Thyroid gland (tissue), 4 donors: Measurements from ENCODE around the gene MAB21L1. TPM values are rescaled to one million over a fixed set of nuclear protein-coding genes. Genes with fewer than 3 reads are reported as not detected.
A peak's percentile ranks its signal among the peaks of the same experiment; 100 is the strongest.

ENCODE experiments used
- DNase-seq, 2 donors: peaks; one replicate each; pipeline ENCODE4 v3.0.0-alpha.2; 2019
- H3K27ac ChIP-seq, 3 donors: fragments of 200-600 bp; sonication (generic); 1 replicate in 2 of 3; 2 replicates in 1 of 3; pipeline ENCODE4 v1.5.1; 2016 to 2019; ENCODE audit warnings: mild to moderate bottlenecking in 1 of 3, moderate library complexity in 1 of 3
- H3K27me3 ChIP-seq: fragments of 200-600 bp; sonication (generic); one replicate; pipeline ENCODE4 v1.5.1; 2019
- H3K36me3 ChIP-seq, 2 donors: fragments of 200-600 bp; sonication (generic); one replicate each; pipeline ENCODE4 v1.5.1; 2016 to 2019
- H3K4me1 ChIP-seq, 2 donors: fragments of 200-600 bp; sonication (generic); one replicate each; pipeline ENCODE4 v1.5.1; 2017 to 2019
- H3K4me3 ChIP-seq, 3 donors: fragments of 200-600 bp; sonication (generic); replicated peaks in 1 of 3; 1 replicate in 2 of 3; 2 replicates in 1 of 3; pipeline ENCODE4 v1.5.1; 2016; ENCODE audit warnings: mild to moderate bottlenecking in 1 of 3
- H3K9me3 ChIP-seq: fragments of 200-600 bp; sonication (generic); one replicate; pipeline ENCODE4 v1.5.1; 2017
- POLR2A ChIP-seq, 2 donors: fragments of 450-650 bp; IDR thresholded peaks; one replicate each; pipeline ENCODE4 v1.6.1; 2017; ENCODE audit warnings: antibody characterized with exemption in 2 of 2, mild to moderate bottlenecking in 2 of 2, moderate library complexity in 1 of 2
- WGBS, 2 donors: methylation state at CpG; one replicate each; pipeline ENCODE4 v1.1.5; 2017; 5-methylcytosine and 5-hydroxymethylcytosine counted together
- intact Hi-C: fragments of 100-400 bp; cut with DNase I; formaldehyde crosslinking; loops from one replicate; pipeline ENCODE4 v1.15.1; 2023
- total RNA-seq, 4 donors: library from RNA; depleted of rRNA; stranded (reverse); fragments of >200 nt; gene quantifications; one replicate each; pipeline ENCODE4 v1.2.3, GENCODE V29; 2016
- TF ChIP-seq, protein P1 (sequence below), 6 experiments: fragments of 200-600 bp in 3 of 6; fragments of 450-650 bp in 3 of 6; sonication (generic) in 3 of 6; IDR thresholded peaks; one replicate each; pipeline ENCODE4 v1.5.1; 2016 to 2019; ENCODE audit warnings: antibody characterized with exemption in 6 of 6, mild to moderate bottlenecking in 2 of 6, inconsistent platforms in 1 of 6, moderate library complexity in 1 of 6

The MAB21L1 gene
- total RNA-seq, 4 donors from 2014 or later, result 2.2 to 2.9 (median 2.5) TPM

DNA sequence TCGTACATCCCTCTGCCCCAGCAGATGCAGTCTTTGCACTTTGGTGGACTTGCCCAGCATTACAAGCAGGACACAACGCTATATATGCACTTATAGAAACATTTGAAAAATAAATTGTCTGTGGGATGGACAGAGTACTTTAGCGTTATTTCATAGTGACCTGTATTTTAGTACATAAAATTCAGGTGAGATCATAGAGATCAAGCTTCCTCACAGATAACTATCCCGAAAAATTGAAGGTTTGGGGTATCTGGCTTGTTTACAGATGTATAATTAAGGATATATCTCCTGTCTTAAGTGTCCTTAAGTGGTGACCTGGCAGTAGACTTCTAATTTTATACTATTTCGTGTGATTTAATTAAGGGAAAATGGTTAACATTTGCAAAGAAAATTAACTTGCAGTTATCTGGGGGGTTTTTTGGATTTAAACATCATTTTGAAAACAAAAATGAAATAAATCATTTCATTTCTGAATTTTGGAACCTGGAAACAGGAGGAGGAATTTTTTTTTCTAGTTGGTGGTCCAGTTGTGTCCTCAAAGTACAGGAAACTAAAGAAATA, 977 bp upstream of the MAB21L1 start:
- Histone ChIP-seq H3K27me3 (no peaks in the 10 kb centered on the region), H3K9me3 (no peaks in the 10 kb centered on the region), H3K36me3 (no peaks in the 10 kb centered on the region), H3K4me1 (no peaks in the 10 kb centered on the region), H3K27ac (no peak overlapping the region), H3K4me3 (no peak overlapping the region)
- WGBS, 2 donors, result 83 to 89% methylated on average over 5 of the region's 5 CpGs
- intact Hi-C loops, result no loop called here
- DNase-seq, result no peak
- TF ChIP-seq POLR2A (IDR thresholded peaks at IDR 0.05), result no peak
- TF ChIP-seq, protein P1, sequence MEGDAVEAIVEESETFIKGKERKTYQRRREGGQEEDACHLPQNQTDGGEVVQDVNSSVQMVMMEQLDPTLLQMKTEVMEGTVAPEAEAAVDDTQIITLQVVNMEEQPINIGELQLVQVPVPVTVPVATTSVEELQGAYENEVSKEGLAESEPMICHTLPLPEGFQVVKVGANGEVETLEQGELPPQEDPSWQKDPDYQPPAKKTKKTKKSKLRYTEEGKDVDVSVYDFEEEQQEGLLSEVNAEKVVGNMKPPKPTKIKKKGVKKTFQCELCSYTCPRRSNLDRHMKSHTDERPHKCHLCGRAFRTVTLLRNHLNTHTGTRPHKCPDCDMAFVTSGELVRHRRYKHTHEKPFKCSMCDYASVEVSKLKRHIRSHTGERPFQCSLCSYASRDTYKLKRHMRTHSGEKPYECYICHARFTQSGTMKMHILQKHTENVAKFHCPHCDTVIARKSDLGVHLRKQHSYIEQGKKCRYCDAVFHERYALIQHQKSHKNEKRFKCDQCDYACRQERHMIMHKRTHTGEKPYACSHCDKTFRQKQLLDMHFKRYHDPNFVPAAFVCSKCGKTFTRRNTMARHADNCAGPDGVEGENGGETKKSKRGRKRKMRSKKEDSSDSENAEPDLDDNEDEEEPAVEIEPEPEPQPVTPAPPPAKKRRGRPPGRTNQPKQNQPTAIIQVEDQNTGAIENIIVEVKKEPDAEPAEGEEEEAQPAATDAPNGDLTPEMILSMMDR (IDR thresholded peaks at IDR 0.05), result no peak

DNA sequence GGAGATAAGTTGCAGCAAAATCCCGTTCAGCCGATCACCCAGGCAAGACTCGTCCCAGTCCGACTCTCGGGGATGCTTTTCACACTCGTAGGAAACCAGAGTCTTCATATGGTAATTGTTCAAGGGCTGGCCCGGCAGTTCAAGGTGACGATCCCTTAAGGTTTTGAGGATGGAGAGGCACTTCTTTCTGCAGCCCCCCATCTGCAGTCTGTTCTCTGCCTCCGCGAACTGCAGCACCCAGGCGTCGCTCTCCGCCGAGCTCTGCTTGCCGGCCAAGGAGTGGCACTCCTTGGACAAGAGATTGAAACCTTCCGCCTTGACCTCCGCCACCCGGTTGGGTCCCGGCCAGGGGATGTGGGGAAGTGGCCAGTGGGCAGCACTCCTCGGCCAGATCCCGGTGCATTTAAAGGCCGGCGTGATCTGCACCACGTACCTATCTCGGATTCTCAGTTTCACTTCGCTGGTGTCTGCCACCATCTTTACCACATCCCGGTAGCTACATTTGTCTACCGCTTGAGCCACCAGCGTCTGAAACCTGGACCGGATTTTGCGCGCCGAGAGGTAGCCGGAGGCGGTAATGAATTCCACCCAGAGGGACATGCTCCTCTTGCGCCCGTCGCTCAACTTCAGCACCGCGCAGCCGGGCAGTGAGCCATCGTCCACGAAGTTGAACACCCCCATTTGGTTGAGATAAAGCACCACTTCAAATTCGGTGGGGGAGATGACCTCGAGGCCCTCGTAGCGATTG, 1.1 kb downstream of the MAB21L1 start:
- Histone ChIP-seq H3K27me3 (no peaks in the 10 kb centered on the region), H3K36me3 (no peaks in the 10 kb centered on the region), H3K9me3 (no peaks in the 10 kb centered on the region), H3K4me1 (peaks cover 0 to 3% of the 10 kb centered on the region in 2 donors), H3K27ac (peak overlapping the region; percentile 40 to 55 (median 54)), H3K4me3 (peak overlapping the region in 2 of 3 donors; percentile 4 to 22)
- no peak for TF ChIP-seq POLR2A (IDR thresholded peaks at IDR 0.05)
- TF ChIP-seq, protein P1 (IDR thresholded peaks at IDR 0.05), result no peak
- intact Hi-C loops, result no loop called here
- no peak for DNase-seq
- WGBS, 2 donors, result 58 to 63% methylated on average over 33 to 47 of the region's 47 CpGs

DNA sequence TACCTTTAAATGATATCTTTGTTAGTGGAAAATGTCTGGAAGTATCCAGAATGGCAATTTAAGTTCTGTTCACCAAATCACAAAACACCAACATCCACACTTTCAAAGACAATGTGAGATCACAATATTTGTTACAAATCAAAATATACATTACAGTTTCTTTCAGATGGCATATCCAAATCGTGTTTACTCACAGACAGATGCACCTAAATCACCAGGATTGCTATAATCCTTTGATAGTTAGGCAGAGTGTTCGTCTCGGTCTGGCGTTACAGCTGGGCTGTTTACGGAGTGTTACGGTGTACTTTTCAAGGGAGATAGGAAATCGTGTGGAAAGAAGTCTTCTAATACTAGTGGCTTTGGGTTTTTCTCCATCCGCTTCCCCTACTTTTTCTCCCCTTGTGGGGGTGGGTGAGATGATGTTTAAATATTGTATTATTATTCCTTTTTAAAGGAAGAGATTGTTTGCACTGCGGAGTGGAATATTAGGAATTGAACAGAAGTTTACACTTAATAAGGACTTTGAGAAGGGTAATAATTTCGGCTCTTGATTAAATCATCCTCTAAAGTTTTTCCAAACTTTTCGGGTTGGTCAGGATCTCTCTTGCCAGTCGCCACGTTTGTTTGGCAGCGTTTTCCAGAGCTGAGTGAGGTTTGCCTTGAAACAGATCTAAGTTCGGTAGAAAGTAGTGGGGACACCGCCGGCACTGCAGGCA, 1.8 kb downstream of the MAB21L1 start:
- DNase-seq, result no peak
- Histone ChIP-seq H3K4me1 (peaks cover 0 to 5% of the 10 kb centered on the region in 2 donors), H3K4me3 (peak overlapping the region in 1 of 3 donors; percentile 22), H3K9me3 (no peaks in the 10 kb centered on the region), H3K36me3 (no peaks in the 10 kb centered on the region), H3K27me3 (no peaks in the 10 kb centered on the region), H3K27ac (peak overlapping the region; percentile 40 to 55 (median 54))
- intact Hi-C loops, result no loop called here
- no peak for TF ChIP-seq POLR2A (IDR thresholded peaks at IDR 0.05)
- TF ChIP-seq, protein P1 (IDR thresholded peaks at IDR 0.05), result no peak
- 56 to 68% methylated on average over 17 of the region's 17 CpGs for WGBS, 2 donors

DNA sequence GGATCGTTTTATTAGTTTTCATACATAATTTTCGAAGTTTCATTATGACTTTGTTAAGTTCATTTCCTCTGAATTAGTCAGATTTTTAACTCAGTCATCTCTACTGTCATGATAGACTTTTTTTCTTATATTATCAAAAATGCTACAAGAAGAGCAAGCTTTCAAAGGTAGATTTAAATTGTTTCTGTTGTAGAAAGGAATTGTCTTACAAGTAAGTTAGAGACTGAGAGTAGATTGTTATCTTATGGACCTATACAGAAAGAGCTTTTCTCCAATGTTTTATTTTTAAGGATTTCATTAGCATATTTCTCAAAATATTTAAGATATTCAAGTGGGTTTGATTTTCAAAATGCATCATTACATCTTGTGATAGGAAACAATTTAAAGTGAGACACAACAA, 2.7 kb downstream of the MAB21L1 start:
- Histone ChIP-seq H3K4me1 (peaks cover 0 to 5% of the 10 kb centered on the region in 2 donors), H3K4me3 (no peak overlapping the region), H3K9me3 (no peaks in the 10 kb centered on the region), H3K27me3 (no peaks in the 10 kb centered on the region), H3K36me3 (no peaks in the 10 kb centered on the region), H3K27ac (no peak overlapping the region)
- TF ChIP-seq, protein P1 (IDR thresholded peaks at IDR 0.05), result no peak
- TF ChIP-seq POLR2A (IDR thresholded peaks at IDR 0.05), result no peak
- DNase-seq, result no peak
- WGBS, 2 donors, result 79 to 85% methylated on average over 2 of the region's 2 CpGs
- intact Hi-C loops, result no loop called here
